CMK (cell line): Measurements from ENCODE around the gene EIF3M.
"Not testable (repeated sequence)": the region's sequence is repeated elsewhere in the genome, so short reads cannot be mapped to it uniquely, and the experiment has no call there.

Experiments
- DNase-seq: peaks from one replicate; pipeline ENCODE4 v3.0.0-alpha.2; 2010; ENCODE audit warnings: low read depth

Gene EIF3M

GRCh38 chr11:32597921-32598320, 14.3 kb downstream of the EIF3M start:
- DNase-seq: no peak

GRCh38 chr11:32602657-32603415, 19.2 kb downstream of the EIF3M start:
- no peak for DNase-seq

- no peak for DNase-seq
Observed at GRCh38 chr11:32606220-32606619, 22.6 kb downstream of the EIF3M start.

GRCh38 chr11:32608826-32609225, 25.2 kb downstream of the EIF3M start:
- DNase-seq: not testable (repeated sequence)

GRCh38 chr11:32610797-32611352, 27.2 kb downstream of the EIF3M start:
- no peak for DNase-seq

GRCh38 chr11:32613500-32614151, 30.0 kb downstream of the EIF3M start:
- DNase-seq: no peak

- DNase-seq: no peak
Observed at GRCh38 chr11:32615422-32615821, 31.8 kb downstream of the EIF3M start.

GRCh38 chr11:32616903-32617302, 33.3 kb downstream of the EIF3M start:
- no peak for DNase-seq

GRCh38 chr11:32630844-32631243, 47.2 kb downstream of the EIF3M start:
- no peak for DNase-seq

GRCh38 chr11:32635819-32636218, 52.2 kb downstream of the EIF3M start:
- DNase-seq: no peak

GRCh38 chr11:32641361-32641760, 57.7 kb downstream of the EIF3M start:
- no peak for DNase-seq

GRCh38 chr11:32643526-32643925, 59.9 kb downstream of the EIF3M start:
- no peak for DNase-seq
